GM12878 (cell line): ENCODE data around the gene CD164L2. TPM values are rescaled to one million over a fixed set of nuclear protein-coding genes. Genes with fewer than 3 reads are reported as not detected.
A peak's percentile ranks its signal among the peaks of the same experiment; 100 is the strongest.

Source experiments
- ASH2L ChIP-seq: fragments of 300-600, 200-600 bp; sonication (generic); IDR thresholded peaks from 2 replicates; pipeline ENCODE4 v1.6.1; 2017; ENCODE audit warnings: low read depth, mild to moderate bottlenecking, borderline replicate concordance
- ATF2 ChIP-seq: IDR thresholded peaks from 2 replicates; pipeline ENCODE4 v1.6.1; 2012; ENCODE audit warnings: low read length, inconsistent platforms
- ATF7 ChIP-seq: fragments of 450-650 bp; IDR thresholded peaks from 2 replicates; pipeline ENCODE4 v1.6.1; 2016; ENCODE audit warnings: low read depth, mild to moderate bottlenecking
- BCLAF1 ChIP-seq: fragments of 450-650 bp; IDR thresholded peaks from 2 replicates; pipeline ENCODE4 v1.6.1; 2017; ENCODE audit warnings: antibody characterized with exemption, mild to moderate bottlenecking, moderate library complexity
- CHD4 ChIP-seq: fragments of 200-600 bp; sonication (generic); IDR thresholded peaks from 2 replicates; pipeline ENCODE4 v1.6.1; 2016; ENCODE audit warnings: mild to moderate bottlenecking
- CTCF ChIP-seq, 3 experiments: IDR thresholded peaks in 2 of 3; conservative IDR thresholded peaks in 1 of 3; 2 replicates each; pipeline ENCODE4 v1.5.1; 2011; ENCODE audit warnings: low read depth in 3 of 3, low read length in 3 of 3, mild to moderate bottlenecking in 3 of 3, control low read depth in 2 of 3, moderate library complexity in 2 of 3, inconsistent platforms in 1 of 3, mixed read lengths in 1 of 3; ENCODE audit not compliant: control insufficient read depth in 2 of 3, insufficient read depth in 1 of 3; ENCODE audit errors: extremely low read depth in 1 of 3
- ELK1 ChIP-seq: IDR thresholded peaks from 2 replicates; pipeline ENCODE4 v1.6.1; 2012; ENCODE audit warnings: low read depth, low read length, improper control_type of control experiment
- FOS ChIP-seq: IDR thresholded peaks from 3 replicates; pipeline ENCODE4 v1.6.1; 2011; ENCODE audit warnings: borderline replicate concordance; ENCODE audit not compliant: insufficient read length; ENCODE audit errors: extremely low read depth
- GABPA ChIP-seq: IDR thresholded peaks from 2 replicates; pipeline ENCODE4 v1.6.1; 2014; ENCODE audit warnings: antibody characterized with exemption, low read depth, mild to moderate bottlenecking, inconsistent platforms
- MLLT1 ChIP-seq: fragments of 450-650 bp; IDR thresholded peaks from 2 replicates; pipeline ENCODE4 v1.6.1; 2016; ENCODE audit warnings: mild to moderate bottlenecking
- MTA2 ChIP-seq: fragments of 450-650 bp; IDR thresholded peaks from 2 replicates; pipeline ENCODE4 v1.6.1; 2016; ENCODE audit warnings: low read depth, mild to moderate bottlenecking, moderate library complexity
- MYC ChIP-seq: IDR thresholded peaks from 2 replicates; pipeline ENCODE4 v1.6.1; 2011; ENCODE audit warnings: mild to moderate bottlenecking, low read length, moderate library complexity, inconsistent platforms; ENCODE audit not compliant: insufficient read depth, insufficient replicate concordance, insufficient read length, severe bottlenecking
- NFXL1 ChIP-seq: fragments of 450-650 bp; IDR thresholded peaks from 2 replicates; pipeline ENCODE4 v1.6.1; 2017; ENCODE audit warnings: antibody characterized with exemption, mild to moderate bottlenecking, borderline replicate concordance
- NR2C2 ChIP-seq: IDR thresholded peaks from 2 replicates; pipeline ENCODE4 v1.6.1; 2011; ENCODE audit warnings: borderline replicate concordance, low read depth; ENCODE audit not compliant: control insufficient read depth, insufficient read length
- PML ChIP-seq: IDR thresholded peaks from 2 replicates; pipeline ENCODE4 v1.6.1; 2012; ENCODE audit warnings: low read length, inconsistent platforms
- RAD21 ChIP-seq: IDR thresholded peaks from 2 replicates; pipeline ENCODE4 v1.6.1; 2011; ENCODE audit warnings: mild to moderate bottlenecking, low read depth, low read length, moderate library complexity; ENCODE audit not compliant: insufficient read depth
- RAD51 ChIP-seq: fragments of 450-650 bp; IDR thresholded peaks from 2 replicates; pipeline ENCODE4 v1.6.1; 2016; ENCODE audit warnings: moderate library complexity, mild to moderate bottlenecking, inconsistent platforms
- TARDBP ChIP-seq: IDR thresholded peaks from 2 replicates; pipeline ENCODE4 v1.6.1; 2016; ENCODE audit warnings: borderline replicate concordance
- TCF12 ChIP-seq: IDR thresholded peaks from 2 replicates; pipeline ENCODE4 v1.6.1; 2011; ENCODE audit warnings: low read depth, mild to moderate bottlenecking, low read length
- YBX1 ChIP-seq: fragments of 450-650 bp; IDR thresholded peaks from 2 replicates; pipeline ENCODE4 v1.6.1; 2016; ENCODE audit warnings: antibody characterized with exemption
- ZNF217 ChIP-seq: fragments of 450-650 bp; IDR thresholded peaks from 2 replicates; pipeline ENCODE4 v1.6.1; 2017; ENCODE audit warnings: antibody characterized with exemption, mild to moderate bottlenecking
- polyA plus RNA-seq, 11 experiments: library from polyadenylated mRNA; depleted of rRNA in 4 of 11; unstranded in 6 of 11; stranded (reverse) in 5 of 11; fragments of >200 nt; fragmentation: Nextera tagmentation in 4 of 11; fragmentation: Illumina TruSeq in 1 of 11; extraction: Ambion mirVana in 4 of 11; extraction: Trizol in 1 of 11; gene quantifications; 1 replicate in 1 of 11; 2 replicates in 10 of 11; pipeline versions ENCODE4 v1.2.1 to v1.2.3, GENCODE V29; 2011 to 2016; ENCODE audit warnings: inconsistent platforms in 2 of 11, missing spikeins in 2 of 11, low read depth in 1 of 11
- total RNA-seq, 4 experiments: library from RNA; depleted of rRNA in 3 of 4; stranded (reverse); fragments of >200 nt in 3 of 4; fragmentation: Illumina TruSeq in 1 of 4; extraction: Trizol in 1 of 4; gene quantifications; 2 replicates each; pipeline versions ENCODE4 v1.2.1 to v1.2.3, GENCODE V29; 2013 to 2021

CD164L2 gene
- total and polyA plus RNA-seq, 10 of the 15 experiments (the other 5 are each of a cell fraction or from before 2014, with no cell fraction given) = not detected

GRCh38 chr1:27342778-27343638 lies 40.1 kb downstream of the CD164L2 start (continued):
- no peak for TF ChIP-seq RAD21
- no peak for TF ChIP-seq ZNF217
- no peak for TF ChIP-seq FOS
- TF ChIP-seq TARDBP = no peak
- TF ChIP-seq CTCF (IDR thresholded peaks at IDR 0.05 in 2 of 3, conservative IDR thresholded peaks at IDR 0.05 in 1 of 3; ENCODE audit: control insufficient read depth in 2 of 3, extremely low read depth in 1 of 3, insufficient read depth in 1 of 3, low read depth in 3 of 3, low read length in 3 of 3) = no peak
- no peak for TF ChIP-seq ATF2
- no peak for TF ChIP-seq BCLAF1
- TF ChIP-seq CHD4 = no peak
- no peak for TF ChIP-seq YBX1
- TF ChIP-seq ATF7 = peak; percentile 51
- TF ChIP-seq MLLT1 = peak; percentile 37; the same call in 1 of the 2 replicates
- TF ChIP-seq ELK1 = no peak
- no peak for TF ChIP-seq NR2C2
- TF ChIP-seq PML = no peak
- no peak for TF ChIP-seq GABPA
- no peak for TF ChIP-seq RAD51
- no peak for TF ChIP-seq MYC
- no peak for TF ChIP-seq TCF12
- no peak; the same call in 1 of the 2 replicates for TF ChIP-seq MTA2
- no peak for TF ChIP-seq ASH2L
- TF ChIP-seq NFXL1 = no peak
